Activated naive CD4-positive, alpha-beta T cell treated with anti-CD3 and anti-CD28 coated beads for 36 hours (primary cell): Measurements from ENCODE around the gene DDX51. TPM values are rescaled to one million over a fixed set of nuclear protein-coding genes. Genes with fewer than 3 reads are reported as not detected.
A peak's percentile ranks its signal among the peaks of the same experiment; 100 is the strongest.
"Not testable (repeated sequence)": the region's sequence is repeated elsewhere in the genome, so short reads cannot be mapped to it uniquely, and the experiment has no call there.

ENCODE experiments used
- CTCF ChIA-PET: fragments of 350-600 bp; sonication (Branson Sonifier 250); formaldehyde crosslinking; loops from one replicate; lab custom pipeline; 2021; ENCODE audit warnings: antibody characterized with exemption; lab: Charles Lee
- DNase-seq: peaks from one replicate; pipeline ENCODE4 v3.0.0-alpha.2; 2020
- H3K27ac Mint-ChIP-seq: one replicate; pipeline ENCODE4 v1.8.0; 2021; ENCODE audit warnings: mild to moderate bottlenecking, mixed read lengths
- H3K27me3 Mint-ChIP-seq: one replicate; pipeline ENCODE4 v1.8.0; 2021; ENCODE audit warnings: low read depth, mixed read lengths
- H3K36me3 Mint-ChIP-seq: one replicate; pipeline ENCODE4 v1.8.0; 2021; ENCODE audit warnings: low read depth, mixed read lengths
- H3K4me1 Mint-ChIP-seq: one replicate; pipeline ENCODE4 v1.8.0; 2021; ENCODE audit warnings: low read depth, mixed read lengths
- H3K4me3 Mint-ChIP-seq: one replicate; pipeline ENCODE4 v1.8.0; 2021; ENCODE audit warnings: mild to moderate bottlenecking, moderate library complexity, mixed read lengths
- H3K9me3 Mint-ChIP-seq: one replicate; pipeline ENCODE4 v1.8.0; 2021; ENCODE audit warnings: mixed read lengths
- intact Hi-C: fragments of 100-400 bp; cut with micrococcal nuclease; formaldehyde crosslinking; loops from one replicate; pipeline ENCODE4 v1.15.1; 2023
- total RNA-seq, 2 experiments: library from RNA; stranded (reverse); gene quantifications; one replicate each; pipeline ENCODE4 v1.2.3, GENCODE V29; 2021

Gene DDX51
- total RNA-seq, 2 experiments from 2014 or later = 18.8 to 20.0 TPM

DNA sequence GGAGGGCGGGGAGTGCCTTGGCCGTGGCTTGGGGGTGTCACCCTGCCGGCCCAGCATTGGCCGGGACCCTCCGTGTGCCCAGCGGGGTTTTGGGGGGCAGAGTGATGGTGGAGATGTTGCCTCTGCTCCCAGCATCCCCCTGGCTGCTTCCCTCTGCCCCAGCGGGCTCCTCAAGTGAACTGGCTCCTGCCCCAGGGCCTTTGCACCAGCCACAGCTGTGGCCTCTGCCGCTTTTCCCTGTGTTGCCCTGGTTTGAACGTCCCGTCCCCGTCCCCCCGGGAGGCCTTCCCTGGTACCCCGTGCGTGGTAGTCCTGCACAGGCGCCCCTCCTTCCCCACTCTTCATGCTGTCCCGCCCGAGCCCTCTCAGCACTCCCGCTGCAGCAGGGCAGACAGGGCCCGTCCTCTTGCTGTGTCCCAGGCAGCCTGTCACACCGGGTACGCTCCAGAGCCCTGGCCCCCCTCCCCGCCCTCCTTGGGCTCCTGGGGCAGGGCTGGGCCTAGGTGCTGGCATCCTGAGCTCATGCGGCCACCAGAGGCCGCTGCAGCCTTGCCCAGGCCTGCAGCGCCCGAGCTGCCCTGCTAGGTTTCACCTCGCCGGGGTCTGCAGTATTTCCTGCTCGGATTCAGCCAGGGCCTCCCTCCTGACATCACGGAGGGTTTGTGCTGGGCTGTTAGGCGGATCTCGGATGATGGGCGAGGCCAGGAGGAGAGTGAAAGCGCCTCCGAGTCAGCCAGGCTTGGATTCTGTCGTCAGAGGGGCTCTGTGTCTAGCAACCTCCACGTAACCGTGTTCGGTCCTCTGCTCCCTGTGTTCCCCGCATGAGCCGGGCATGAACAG, 9.6 kb upstream of the DDX51 start:
- no peaks in the 10 kb centered on the region for H3K4me1 Mint-ChIP-seq
- H3K27me3 Mint-ChIP-seq = no peaks in the 10 kb centered on the region
- H3K27ac Mint-ChIP-seq = no peak overlapping the region
- H3K36me3 Mint-ChIP-seq = no peaks in the 10 kb centered on the region
- intact Hi-C loops = loop anchor here (1.0 to 2.0 kb wide), 5 partner anchors 35 to 462 kb away; no protein-coding TSS in a partner anchor
- no peak overlapping the region for H3K4me3 Mint-ChIP-seq
- DNase-seq = peak; percentile 69
- H3K9me3 Mint-ChIP-seq = no peaks in the 10 kb centered on the region
- CTCF ChIA-PET = interaction anchor here (0.6 to 1.8 kb wide), 18 partner anchors 8 to 461 kb away, joined by 3 to 17 read pairs (median 4); partner anchors contain the start of gene NOC4L

- Mint-ChIP-seq H3K4me3 (no peak overlapping the region), H3K27ac (no peak overlapping the region), H3K4me1 (no peaks in the 10 kb centered on the region), H3K9me3 (no peaks in the 10 kb centered on the region), H3K36me3 (no peaks in the 10 kb centered on the region), H3K27me3 (no peaks in the 10 kb centered on the region)
- no peak for DNase-seq
- CTCF ChIA-PET = interaction anchor here (1.1 to 1.8 kb wide), 5 partner anchors 23 to 462 kb away, joined by 4 to 17 read pairs (median 5); no protein-coding TSS in a partner anchor
- intact Hi-C loops = no loop called here
Measured at GRCh38 chr12:132152953-132153352, 8.8 kb upstream of the DDX51 start.

- Mint-ChIP-seq H3K9me3 (no peaks in the 10 kb centered on the region), H3K4me1 (no peaks in the 10 kb centered on the region), H3K27me3 (no peaks in the 10 kb centered on the region), H3K36me3 (no peaks in the 10 kb centered on the region), H3K4me3 (no peak overlapping the region), H3K27ac (no peak overlapping the region)
- CTCF ChIA-PET = interaction anchor here (1.8 kb wide), 1 partner anchor 262 kb away, joined by 17 read pairs; no protein-coding TSS in a partner anchor
- intact Hi-C loops = no loop called here
- no peak for DNase-seq
Measured at GRCh38 chr12:132152411-132152821, 8.3 kb upstream of the DDX51 start.

GRCh38 chr12:132151766-132152410, 7.8 kb upstream of the DDX51 start:
- CTCF ChIA-PET = interaction anchor here (0.5 kb wide), 1 partner anchor 543 kb away, joined by 4 read pairs; no protein-coding TSS in a partner anchor
- DNase-seq = no peak
- intact Hi-C loops = no loop called here

DNA sequence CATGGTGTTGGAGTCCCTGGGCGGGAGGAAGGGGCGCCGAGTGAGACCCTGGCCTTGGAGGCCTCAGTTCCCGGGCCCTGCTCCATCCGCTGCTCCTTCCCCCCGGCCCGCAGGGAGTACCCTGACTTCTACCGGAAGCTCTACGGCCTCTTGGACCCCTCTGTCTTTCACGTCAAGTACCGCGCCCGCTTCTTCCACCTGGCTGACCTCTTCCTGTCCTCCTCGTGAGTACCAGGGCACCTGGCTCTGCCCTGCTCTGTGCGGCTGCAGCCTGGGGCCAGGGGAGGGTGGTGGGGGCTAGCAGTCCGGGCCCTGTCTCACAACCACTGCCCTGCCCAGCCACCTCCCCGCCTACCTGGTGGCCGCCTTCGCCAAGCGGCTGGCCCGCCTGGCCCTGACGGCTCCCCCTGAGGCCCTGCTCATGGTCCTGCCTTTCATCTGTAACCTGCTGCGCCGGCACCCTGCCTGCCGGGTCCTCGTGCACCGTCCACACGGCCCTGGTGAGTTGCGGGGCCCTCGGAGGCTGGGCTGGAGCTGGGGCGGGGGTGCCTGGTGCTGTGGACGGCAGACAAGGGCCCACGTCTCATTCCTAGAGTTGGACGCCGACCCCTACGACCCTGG, 7.1 kb upstream of the DDX51 start:
- intact Hi-C loops = no loop called here
- peaks cover 2% of the 10 kb centered on the region for H3K36me3 Mint-ChIP-seq
- H3K27me3 Mint-ChIP-seq = no peaks in the 10 kb centered on the region
- H3K4me3 Mint-ChIP-seq = no peak overlapping the region
- no peaks in the 10 kb centered on the region for H3K9me3 Mint-ChIP-seq
- CTCF ChIA-PET = interaction anchor here (0.5 kb wide), 1 partner anchor 543 kb away, joined by 4 read pairs; no protein-coding TSS in a partner anchor
- DNase-seq = no peak
- no peak overlapping the region for H3K27ac Mint-ChIP-seq
- peaks cover 6% of the 10 kb centered on the region for H3K4me1 Mint-ChIP-seq

More at GRCh38 chr12:132151766-132152410, 7.8 kb upstream of the DDX51 start:
- Mint-ChIP-seq H3K9me3 (no peaks in the 10 kb centered on the region), H3K4me1 (no peaks in the 10 kb centered on the region), H3K36me3 (no peaks in the 10 kb centered on the region), H3K27me3 (no peaks in the 10 kb centered on the region), H3K4me3 (no peak overlapping the region), H3K27ac (no peak overlapping the region)

- Mint-ChIP-seq H3K36me3 (peaks cover 4% of the 10 kb centered on the region), H3K4me3 (no peak overlapping the region), H3K27me3 (no peaks in the 10 kb centered on the region), H3K4me1 (peaks cover 11% of the 10 kb centered on the region), H3K27ac (no peak overlapping the region), H3K9me3 (no peaks in the 10 kb centered on the region)
- CTCF ChIA-PET = no interaction called here
- no peak for DNase-seq
- intact Hi-C loops = no loop called here
Measured at GRCh38 chr12:132150780-132151144, 6.6 kb upstream of the DDX51 start.

DNA sequence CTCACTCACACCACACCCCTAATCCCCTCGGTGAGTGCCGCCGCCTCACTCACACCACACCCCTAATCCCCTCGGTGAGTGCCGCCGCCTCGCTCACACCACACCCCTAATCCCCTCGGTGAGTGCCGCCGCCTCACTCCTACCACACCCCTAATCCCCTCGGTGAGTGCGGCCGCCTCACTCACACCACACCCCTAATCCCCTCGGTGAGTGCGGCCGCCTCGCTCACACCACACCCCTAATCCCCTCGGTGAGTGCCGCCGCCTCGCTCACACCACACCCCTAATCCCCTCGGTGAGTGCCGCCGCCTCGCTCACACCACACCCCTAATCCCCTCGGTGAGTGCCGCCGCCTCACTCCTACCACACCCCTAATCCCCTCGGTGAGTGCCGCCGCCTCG, 5.4 kb upstream of the DDX51 start:
- peaks cover 20% of the 10 kb centered on the region for H3K4me1 Mint-ChIP-seq
- H3K27me3 Mint-ChIP-seq, DNase-seq, H3K27ac Mint-ChIP-seq, H3K36me3 Mint-ChIP-seq, H3K4me3 Mint-ChIP-seq, H3K9me3 Mint-ChIP-seq, CTCF ChIA-PET: not testable (repeated sequence)
- intact Hi-C loops = loop anchor here (10.0 kb wide), 1 partner anchor 195 kb away; no protein-coding TSS in a partner anchor

DNA sequence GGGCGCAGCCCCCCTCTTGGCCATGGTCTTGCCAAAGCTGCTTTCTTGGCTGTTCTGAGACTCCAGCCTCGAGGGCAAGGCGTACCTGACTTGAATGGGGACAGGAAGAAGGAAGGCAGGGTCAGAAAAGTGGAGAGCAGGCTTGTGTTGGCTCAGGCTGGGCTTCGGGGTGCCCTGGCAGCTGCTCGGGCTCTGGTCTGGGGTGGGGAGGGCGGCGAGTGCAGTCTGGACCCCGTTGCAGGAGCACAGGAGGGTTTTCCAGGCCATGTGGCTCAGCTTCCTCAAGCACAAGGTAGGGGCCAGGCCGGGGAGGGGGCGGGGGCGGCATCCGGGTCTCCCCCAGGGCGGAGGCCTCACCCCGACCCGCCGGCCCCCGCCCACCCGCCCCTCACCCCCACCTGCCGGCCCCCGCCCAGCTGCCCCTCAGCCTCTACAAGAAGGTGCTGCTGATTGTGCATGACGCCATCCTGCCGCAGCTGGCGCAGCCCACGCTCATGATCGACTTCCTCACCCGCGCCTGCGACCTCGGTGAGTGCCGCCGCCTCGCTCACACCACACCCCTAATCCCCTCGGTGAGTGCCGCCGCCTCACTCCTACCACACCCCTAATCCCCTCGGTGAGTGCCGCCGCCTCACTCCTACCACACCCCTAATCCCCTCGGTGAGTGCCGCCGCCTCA, 4.4 kb upstream of the DDX51 start:
- no peak overlapping the region for H3K27ac Mint-ChIP-seq
- H3K27me3 Mint-ChIP-seq = no peaks in the 10 kb centered on the region
- H3K4me3 Mint-ChIP-seq = no peak overlapping the region
- intact Hi-C loops = loop anchor here (10.0 kb wide), 1 partner anchor 194 kb away; no protein-coding TSS in a partner anchor
- no peak for DNase-seq
- peaks cover 6% of the 10 kb centered on the region for H3K36me3 Mint-ChIP-seq
- CTCF ChIA-PET = no interaction called here
- no peaks in the 10 kb centered on the region for H3K9me3 Mint-ChIP-seq
- H3K4me1 Mint-ChIP-seq = peaks cover 20% of the 10 kb centered on the region

- Mint-ChIP-seq H3K4me3 (no peak overlapping the region), H3K36me3 (peaks cover 10% of the 10 kb centered on the region), H3K27ac (no peak overlapping the region), H3K4me1 (peaks cover 26% of the 10 kb centered on the region), H3K27me3 (no peaks in the 10 kb centered on the region), H3K9me3 (no peaks in the 10 kb centered on the region)
- CTCF ChIA-PET = no interaction called here
- DNase-seq = no peak
- intact Hi-C loops = loop anchor here (10.0 kb wide), 1 partner anchor 193 kb away; no protein-coding TSS in a partner anchor
Measured at GRCh38 chr12:132147423-132148367, 3.6 kb upstream of the DDX51 start.

GRCh38 chr12:132146772-132147422, 2.8 kb upstream of the DDX51 start:
- H3K4me1 Mint-ChIP-seq = peaks cover 31% of the 10 kb centered on the region
- intact Hi-C loops = loop anchor here (10.0 kb wide), 1 partner anchor 192 kb away; no protein-coding TSS in a partner anchor
- H3K4me3 Mint-ChIP-seq = no peak overlapping the region
- peaks cover 10% of the 10 kb centered on the region for H3K36me3 Mint-ChIP-seq
- H3K27me3 Mint-ChIP-seq = no peaks in the 10 kb centered on the region
- CTCF ChIA-PET = no interaction called here
- no peak overlapping the region for H3K27ac Mint-ChIP-seq
- H3K9me3 Mint-ChIP-seq = no peaks in the 10 kb centered on the region
- no peak for DNase-seq
